Esophagus muscularis mucosa (tissue), 4 donors: ENCODE measurements around the gene PSEN1.

Experiments used
- CTCF ChIP-seq, 3 experiments: fragments of 200-600 bp in 2 of 3; fragments of 450-650 bp in 1 of 3; sonication (generic) in 2 of 3; IDR thresholded peaks; one replicate each; pipeline ENCODE4 v1.5.1; 2017 to 2019; ENCODE audit warnings: antibody characterized with exemption in 3 of 3, mild to moderate bottlenecking in 2 of 3, moderate library complexity in 1 of 3
- EP300 ChIP-seq: sonication (generic); formaldehyde crosslinking; IDR thresholded peaks from one replicate; pipeline ENCODE4 v1.6.1; 2017; ENCODE audit warnings: antibody characterized with exemption
- POLR2A ChIP-seq: fragments of 450-650 bp; IDR thresholded peaks from one replicate; pipeline ENCODE4 v1.6.1; 2017; ENCODE audit warnings: antibody characterized with exemption, moderate library complexity, mild to moderate bottlenecking, low read depth
- POLR2AphosphoS5 ChIP-seq, 2 donors: sonication (generic); formaldehyde crosslinking; IDR thresholded peaks; one replicate each; pipeline ENCODE4 v1.6.1; 2017; ENCODE audit warnings: antibody characterized with exemption in 2 of 2

- no peak for TF ChIP-seq POLR2A
- TF ChIP-seq EP300 = no peak
- TF ChIP-seq CTCF (IDR thresholded peaks at IDR 0.05) = no peak
- TF ChIP-seq POLR2AphosphoS5 (IDR thresholded peaks at IDR 0.05) = no peak
Measured at GRCh38 chr14:73143003-73143402, 6.7 kb downstream of the PSEN1 start.
